Gastrocnemius medialis (tissue), 4 donors: Measurements from ENCODE around the gene GAB2.

Source experiments
- CTCF ChIP-seq, 5 experiments: fragments of 450-650 bp in 3 of 5; fragments of 200-600 bp in 2 of 5; sonication (generic) in 2 of 5; IDR thresholded peaks in 4 of 5; conservative IDR thresholded peaks in 1 of 5; 1 replicate in 4 of 5; 2 replicates in 1 of 5; pipeline ENCODE4 v1.5.1; 2016 to 2019; ENCODE audit warnings: antibody characterized with exemption in 5 of 5, mild to moderate bottlenecking in 3 of 5, moderate library complexity in 3 of 5
- POLR2A ChIP-seq, 2 donors: fragments of 450-650 bp; IDR thresholded peaks; one replicate each; pipeline ENCODE4 v1.6.1; 2017; ENCODE audit warnings: antibody characterized with exemption in 2 of 2, mild to moderate bottlenecking in 2 of 2, moderate library complexity in 2 of 2

- TF ChIP-seq CTCF (IDR thresholded peaks at IDR 0.05 in 4 of 5, conservative IDR thresholded peaks at IDR 0.05 in 1 of 5) (no peak), POLR2A (IDR thresholded peaks at IDR 0.05) (no peak)
Measured at GRCh38 chr11:78194490-78194889, 223.1 kb downstream of the GAB2 start.
